Embryonic facial prominence (tissue), 1 donor: ENCODE measurements around the gene SLC35B3.
"Not testable (repeated sequence)": the region's sequence is repeated elsewhere in the genome, so short reads cannot be mapped to it uniquely, and the experiment has no call there.

Source experiments
- DNase-seq: peaks from one replicate; pipeline ENCODE4 v3.0.0-alpha.2; 2016; ENCODE audit errors: extremely low spot score

SLC35B3 gene

DNA sequence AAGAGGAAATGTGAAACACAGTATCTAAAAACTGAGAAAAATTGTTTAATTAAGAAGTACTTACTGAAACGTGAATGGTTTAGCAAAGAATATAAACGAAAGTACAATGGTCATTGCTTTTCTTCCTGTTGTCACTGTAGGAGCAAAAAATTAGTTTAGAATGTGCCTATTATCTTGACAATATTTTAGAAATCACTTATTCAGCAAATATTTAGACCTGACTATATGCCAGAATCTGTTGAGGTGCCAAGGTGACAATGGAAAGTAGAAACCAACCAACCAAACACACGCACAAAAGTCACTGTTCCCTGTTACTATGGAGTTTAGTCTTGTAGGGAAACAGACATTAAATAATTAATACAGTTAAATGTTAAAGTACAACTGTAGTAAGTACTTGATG is 20.5 kb downstream of the SLC35B3 start:
- no peak for DNase-seq

DNA sequence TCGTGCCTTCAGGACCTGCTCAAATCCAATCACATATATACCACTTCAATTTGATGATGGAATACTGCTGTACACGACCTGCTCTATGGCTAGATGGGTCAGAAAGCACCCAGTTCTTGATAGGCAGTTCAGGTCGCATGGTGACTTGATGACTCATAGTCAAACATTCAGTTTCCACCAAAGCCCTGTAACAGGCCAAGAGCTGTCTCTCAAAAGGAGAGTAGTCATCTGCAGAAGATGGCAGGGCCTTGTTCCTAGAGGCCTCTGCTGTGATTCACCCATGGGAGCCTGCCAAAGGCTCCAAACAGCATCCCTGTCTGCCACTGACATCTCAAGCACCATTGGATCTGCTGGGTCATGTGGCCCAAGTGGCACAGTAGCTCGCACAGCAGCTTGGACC is 29.4 kb downstream of the SLC35B3 start:
- not testable (repeated sequence) for DNase-seq

- DNase-seq, result no peak
These were observed 32.8 kb downstream of the SLC35B3 start for GRCh38 chr6:8402546-8402945.

DNA sequence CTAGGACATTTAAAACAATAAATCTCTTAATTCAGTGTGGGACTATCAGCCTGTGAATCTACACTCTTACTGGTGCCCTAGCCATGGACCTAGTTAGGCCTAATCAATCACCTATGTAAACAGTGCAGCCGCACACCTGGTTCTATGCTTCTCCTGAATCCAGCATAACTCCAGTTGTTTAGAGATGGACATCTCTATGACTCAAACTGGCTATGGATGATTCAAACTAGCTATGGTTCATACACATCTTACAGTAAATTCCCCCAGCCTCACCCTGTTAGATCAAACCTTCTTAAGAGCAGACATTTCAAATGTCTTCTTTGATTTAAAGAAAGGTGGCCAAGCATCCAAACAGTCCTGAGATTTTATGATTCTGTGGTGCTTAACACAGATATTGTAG is 34.7 kb downstream of the SLC35B3 start:
- DNase-seq, result no peak

DNA sequence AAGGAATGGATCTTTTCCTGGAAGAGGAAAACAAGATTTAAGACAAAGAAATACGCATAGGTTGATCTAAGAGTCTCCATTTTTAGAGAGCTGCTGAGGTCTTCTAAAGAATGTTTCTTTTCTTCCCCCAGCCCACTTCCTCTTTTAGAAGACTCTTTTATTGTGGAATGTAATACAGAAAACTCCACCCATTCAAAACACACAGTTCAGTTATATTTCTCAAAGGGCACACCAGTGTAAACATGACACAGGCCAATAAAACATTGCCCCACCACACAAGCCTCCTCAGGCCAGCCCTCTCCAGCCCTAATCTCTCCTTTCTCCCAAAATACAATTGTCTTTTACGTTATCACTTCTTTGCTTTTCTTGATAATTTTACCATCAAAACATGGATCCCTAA is 42.8 kb downstream of the SLC35B3 start:
- no peak for DNase-seq

DNA sequence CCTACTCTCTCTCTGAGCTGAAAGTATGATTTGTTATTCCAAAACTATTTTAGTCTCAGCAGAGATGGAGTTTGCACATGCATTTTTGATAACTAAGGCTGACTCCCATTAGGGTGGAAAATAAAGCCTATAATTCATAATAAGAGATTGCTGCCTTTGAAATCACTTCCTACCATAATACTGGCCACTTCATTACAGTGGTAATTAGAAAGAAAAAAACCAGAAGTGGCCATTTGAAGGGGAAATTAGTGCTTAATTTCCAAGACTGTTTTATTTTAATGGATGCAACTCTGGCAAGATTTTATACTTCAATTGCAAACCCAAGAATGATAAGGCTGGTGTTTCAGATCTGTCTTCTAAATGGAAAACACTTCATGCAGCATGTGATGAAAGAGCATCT is 43.4 kb downstream of the SLC35B3 start:
- DNase-seq, result no peak

DNA sequence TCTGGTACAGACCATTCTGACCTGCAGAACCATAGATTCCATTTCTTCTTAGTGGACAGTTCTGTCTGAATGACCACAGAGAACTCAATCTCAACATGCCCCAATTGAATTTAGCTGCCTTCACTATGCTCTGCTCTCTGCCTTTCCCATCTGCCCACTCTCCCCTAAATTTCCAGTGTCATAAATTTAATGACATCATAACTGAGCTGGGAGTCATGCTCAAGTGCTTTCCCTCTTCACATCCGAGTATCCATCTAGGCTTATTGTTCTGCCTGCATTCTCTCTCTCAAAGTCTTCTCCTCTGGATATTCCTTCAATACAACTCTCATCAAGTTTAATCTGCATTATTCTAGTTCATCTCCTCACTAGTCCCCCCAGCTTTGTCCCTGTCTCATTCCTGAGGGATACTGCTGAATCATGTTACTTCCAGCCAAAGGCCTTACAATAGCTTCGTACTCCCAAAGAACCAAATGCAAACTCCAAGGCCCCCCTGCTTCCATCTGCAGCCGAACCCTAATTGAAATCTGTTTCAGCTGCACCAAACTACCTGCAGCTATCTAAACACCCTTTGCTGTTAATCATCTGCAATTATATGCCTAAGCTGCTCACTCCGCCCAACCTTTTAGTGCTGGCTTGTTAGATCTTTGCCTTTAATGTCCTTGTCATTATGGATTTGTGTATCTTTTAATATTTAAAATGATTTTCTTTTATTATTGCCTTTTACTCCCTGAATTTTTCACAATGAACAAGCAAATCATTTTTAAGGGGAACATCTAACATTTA is 46.1 kb downstream of the SLC35B3 start:
- DNase-seq, result no peak

GRCh38 chr6:8387942-8388437 is 47.4 kb downstream of the SLC35B3 start:
- DNase-seq, result no peak

GRCh38 chr6:8383584-8383983 is 51.8 kb downstream of the SLC35B3 start:
- DNase-seq, result no peak

DNA sequence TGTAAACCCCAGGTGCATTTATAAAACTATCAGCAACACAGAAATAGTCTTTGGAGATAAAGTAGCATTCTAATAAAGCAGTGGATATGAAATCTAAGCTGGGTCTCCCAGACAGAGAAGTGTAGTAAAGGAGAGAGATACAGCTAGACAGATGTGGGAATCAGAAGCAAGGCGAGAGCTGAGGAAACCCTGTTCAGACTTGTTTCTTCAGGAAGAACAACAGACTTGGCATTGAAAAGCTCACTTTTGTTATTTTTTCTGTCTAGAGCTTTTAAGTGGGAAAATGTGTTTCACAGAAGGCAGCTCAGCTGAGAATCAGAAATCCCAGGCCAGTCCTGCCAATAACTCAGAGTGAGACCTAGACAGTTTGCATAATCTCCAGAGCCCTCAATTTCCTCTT is 52.9 kb downstream of the SLC35B3 start:
- DNase-seq, result no peak

GRCh38 chr6:8375916-8376315 is 59.4 kb downstream of the SLC35B3 start:
- DNase-seq, result no peak
